HG02870 (cell line): ENCODE measurements around the gene PLD5.
"Not testable (repeated sequence)": the region's sequence is repeated elsewhere in the genome, so short reads cannot be mapped to it uniquely, and the experiment has no call there.

Experiments used
- ATAC-seq: cut with Tn5 transposase; IDR thresholded peaks from one replicate; pipeline ENCODE4 v1.9.1; 2021; ENCODE audit warnings: mild to moderate bottlenecking, moderate library complexity; ENCODE audit not compliant: unreplicated experiment

PLD5 gene

GRCh38 chr1:242428399-242429190 is 95.9 kb downstream of the PLD5 start:
- ATAC-seq: no peak

GRCh38 chr1:242427519-242427918 is 97.0 kb downstream of the PLD5 start:
- ATAC-seq: no peak

GRCh38 chr1:242426271-242426905 is 98.1 kb downstream of the PLD5 start:
- no peak for ATAC-seq

GRCh38 chr1:242425232-242425631 is 99.3 kb downstream of the PLD5 start:
- no peak for ATAC-seq

GRCh38 chr1:242416657-242417056 is 107.8 kb downstream of the PLD5 start:
- no peak for ATAC-seq

GRCh38 chr1:242412921-242413320 is 111.6 kb downstream of the PLD5 start:
- no peak for ATAC-seq

GRCh38 chr1:242411901-242412300 is 112.6 kb downstream of the PLD5 start:
- ATAC-seq: no peak

GRCh38 chr1:242405947-242406346 is 118.5 kb downstream of the PLD5 start:
- ATAC-seq: no peak

- ATAC-seq: no peak
Observed at GRCh38 chr1:242404296-242404695, 120.2 kb downstream of the PLD5 start.

GRCh38 chr1:242402956-242403355 is 121.5 kb downstream of the PLD5 start:
- ATAC-seq: no peak

GRCh38 chr1:242401937-242402336 is 122.6 kb downstream of the PLD5 start:
- no peak for ATAC-seq

- ATAC-seq: no peak
Observed at GRCh38 chr1:242398351-242398750, 126.1 kb downstream of the PLD5 start.

- ATAC-seq: no peak
Observed at GRCh38 chr1:242391896-242392295, 132.6 kb downstream of the PLD5 start.

GRCh38 chr1:242376121-242376520 is 148.4 kb downstream of the PLD5 start:
- not testable (repeated sequence) for ATAC-seq

GRCh38 chr1:242350446-242350845 is 174.1 kb downstream of the PLD5 start:
- ATAC-seq: not testable (repeated sequence)

- no peak for ATAC-seq
Observed at GRCh38 chr1:242349636-242350035, 174.9 kb downstream of the PLD5 start.

GRCh38 chr1:242330865-242331264 is 193.6 kb downstream of the PLD5 start:
- ATAC-seq: not testable (repeated sequence)

- ATAC-seq: not testable (repeated sequence)
Observed at GRCh38 chr1:242327381-242327780, 197.1 kb downstream of the PLD5 start.

GRCh38 chr1:242321981-242322380 is 202.5 kb downstream of the PLD5 start:
- not testable (repeated sequence) for ATAC-seq

GRCh38 chr1:242318140-242318539 is 206.4 kb downstream of the PLD5 start:
- ATAC-seq: no peak

GRCh38 chr1:242314865-242315264 is 209.6 kb downstream of the PLD5 start:
- not testable (repeated sequence) for ATAC-seq

- not testable (repeated sequence) for ATAC-seq
Observed at GRCh38 chr1:242314085-242314649, 210.3 kb downstream of the PLD5 start.
